Measurements from ENCODE around the gene ADCYAP1R1. TPM values are rescaled to one million over a fixed set of nuclear protein-coding genes. Genes with fewer than 3 reads are reported as not detected.

ADCYAP1R1 gene
- polyA plus RNA-seq, 1 donor from 2014 or later = 8.6 TPM

DNA sequence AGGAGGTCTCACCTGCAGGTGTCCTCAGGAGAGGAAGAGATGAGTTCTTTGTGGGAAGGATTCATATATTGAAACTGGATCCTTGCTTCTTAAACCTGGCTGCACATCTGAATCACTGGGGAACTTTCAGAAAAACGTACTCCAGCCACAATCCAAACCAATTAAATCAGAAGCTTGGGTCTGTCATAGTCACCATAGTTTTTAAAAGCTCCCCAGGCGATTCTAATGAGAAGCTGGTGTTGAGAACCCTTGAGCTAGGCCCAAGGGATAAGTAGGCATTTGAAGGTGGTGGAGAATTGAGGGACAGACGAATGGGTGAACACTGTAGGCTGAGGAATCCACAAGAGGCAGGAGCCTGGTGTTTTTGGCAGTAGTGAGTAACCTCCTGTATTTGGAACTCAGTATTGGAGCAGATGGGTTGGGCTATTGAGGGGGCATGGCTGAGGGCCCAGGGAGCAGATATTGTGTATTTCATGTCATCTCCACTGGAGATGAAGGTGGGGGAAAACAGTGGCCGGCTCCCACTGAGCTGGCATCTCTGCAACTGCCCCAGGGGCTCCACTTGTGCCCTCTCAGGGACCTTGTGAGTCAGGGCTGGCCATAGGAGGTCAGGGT lies 14.5 kb downstream of the ADCYAP1R1 start:
- Histone ChIP-seq H3F3A (ENCODE audit: insufficient read depth, low read length, poor library complexity, severe bottlenecking) (no peaks in the 10 kb centered on the region), H3K4me2 (ENCODE audit: low read length) (no peak overlapping the region), H4K20me1 (ENCODE audit: insufficient read depth) (no peaks in the 10 kb centered on the region), H3K79me2 (replicated peaks; ENCODE audit: insufficient read depth, low read length) (no peaks in the 10 kb centered on the region), H2AFZ (ENCODE audit: low read depth, low read length) (no peak overlapping the region), H3K4me3 (ENCODE audit: low read length) (no peak overlapping the region), H3K27ac (ENCODE audit: low read length) (no peak overlapping the region), H3K9ac (ENCODE audit: low read length) (no peak overlapping the region), H3K9me2 (ENCODE audit: insufficient read depth, low read length) (no peaks in the 10 kb centered on the region), H3K27me3 (ENCODE audit: insufficient read depth, low read depth, low read length) (no peaks in the 10 kb centered on the region), H3K9me3 (ENCODE audit: low read length) (no peaks in the 10 kb centered on the region), H3K36me3 (ENCODE audit: insufficient read depth, low read length) (no peaks in the 10 kb centered on the region)
- TF ChIP-seq SMC3 (conservative IDR thresholded peaks at IDR 0.05; ENCODE audit: poor library complexity) (no peak), POLR2AphosphoS5 (IDR thresholded peaks at IDR 0.05) (no peak), RAD21 (conservative IDR thresholded peaks at IDR 0.05) (no peak), EP300 (conservative IDR thresholded peaks at IDR 0.05; ENCODE audit: poor library complexity, severe bottlenecking) (no peak), EZH2 (IDR thresholded peaks at IDR 0.05; ENCODE audit: borderline replicate concordance, insufficient read depth, low read length, poor library complexity, severe bottlenecking) (no peak), TAF1 (IDR thresholded peaks at IDR 0.05; ENCODE audit: low read depth) (no peak), MXI1 (conservative IDR thresholded peaks at IDR 0.05; ENCODE audit: poor library complexity, severe bottlenecking) (no peak)
- TF ChIP-seq, protein P1, sequence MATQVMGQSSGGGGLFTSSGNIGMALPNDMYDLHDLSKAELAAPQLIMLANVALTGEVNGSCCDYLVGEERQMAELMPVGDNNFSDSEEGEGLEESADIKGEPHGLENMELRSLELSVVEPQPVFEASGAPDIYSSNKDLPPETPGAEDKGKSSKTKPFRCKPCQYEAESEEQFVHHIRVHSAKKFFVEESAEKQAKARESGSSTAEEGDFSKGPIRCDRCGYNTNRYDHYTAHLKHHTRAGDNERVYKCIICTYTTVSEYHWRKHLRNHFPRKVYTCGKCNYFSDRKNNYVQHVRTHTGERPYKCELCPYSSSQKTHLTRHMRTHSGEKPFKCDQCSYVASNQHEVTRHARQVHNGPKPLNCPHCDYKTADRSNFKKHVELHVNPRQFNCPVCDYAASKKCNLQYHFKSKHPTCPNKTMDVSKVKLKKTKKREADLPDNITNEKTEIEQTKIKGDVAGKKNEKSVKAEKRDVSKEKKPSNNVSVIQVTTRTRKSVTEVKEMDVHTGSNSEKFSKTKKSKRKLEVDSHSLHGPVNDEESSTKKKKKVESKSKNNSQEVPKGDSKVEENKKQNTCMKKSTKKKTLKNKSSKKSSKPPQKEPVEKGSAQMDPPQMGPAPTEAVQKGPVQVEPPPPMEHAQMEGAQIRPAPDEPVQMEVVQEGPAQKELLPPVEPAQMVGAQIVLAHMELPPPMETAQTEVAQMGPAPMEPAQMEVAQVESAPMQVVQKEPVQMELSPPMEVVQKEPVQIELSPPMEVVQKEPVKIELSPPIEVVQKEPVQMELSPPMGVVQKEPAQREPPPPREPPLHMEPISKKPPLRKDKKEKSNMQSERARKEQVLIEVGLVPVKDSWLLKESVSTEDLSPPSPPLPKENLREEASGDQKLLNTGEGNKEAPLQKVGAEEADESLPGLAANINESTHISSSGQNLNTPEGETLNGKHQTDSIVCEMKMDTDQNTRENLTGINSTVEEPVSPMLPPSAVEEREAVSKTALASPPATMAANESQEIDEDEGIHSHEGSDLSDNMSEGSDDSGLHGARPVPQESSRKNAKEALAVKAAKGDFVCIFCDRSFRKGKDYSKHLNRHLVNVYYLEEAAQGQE (IDR thresholded peaks at IDR 0.05; ENCODE audit: borderline replicate concordance) = no peak
- TF ChIP-seq, protein P2, sequence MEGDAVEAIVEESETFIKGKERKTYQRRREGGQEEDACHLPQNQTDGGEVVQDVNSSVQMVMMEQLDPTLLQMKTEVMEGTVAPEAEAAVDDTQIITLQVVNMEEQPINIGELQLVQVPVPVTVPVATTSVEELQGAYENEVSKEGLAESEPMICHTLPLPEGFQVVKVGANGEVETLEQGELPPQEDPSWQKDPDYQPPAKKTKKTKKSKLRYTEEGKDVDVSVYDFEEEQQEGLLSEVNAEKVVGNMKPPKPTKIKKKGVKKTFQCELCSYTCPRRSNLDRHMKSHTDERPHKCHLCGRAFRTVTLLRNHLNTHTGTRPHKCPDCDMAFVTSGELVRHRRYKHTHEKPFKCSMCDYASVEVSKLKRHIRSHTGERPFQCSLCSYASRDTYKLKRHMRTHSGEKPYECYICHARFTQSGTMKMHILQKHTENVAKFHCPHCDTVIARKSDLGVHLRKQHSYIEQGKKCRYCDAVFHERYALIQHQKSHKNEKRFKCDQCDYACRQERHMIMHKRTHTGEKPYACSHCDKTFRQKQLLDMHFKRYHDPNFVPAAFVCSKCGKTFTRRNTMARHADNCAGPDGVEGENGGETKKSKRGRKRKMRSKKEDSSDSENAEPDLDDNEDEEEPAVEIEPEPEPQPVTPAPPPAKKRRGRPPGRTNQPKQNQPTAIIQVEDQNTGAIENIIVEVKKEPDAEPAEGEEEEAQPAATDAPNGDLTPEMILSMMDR (IDR thresholded peaks at IDR 0.05; ENCODE audit: poor library complexity, severe bottlenecking) = no peak

DNA sequence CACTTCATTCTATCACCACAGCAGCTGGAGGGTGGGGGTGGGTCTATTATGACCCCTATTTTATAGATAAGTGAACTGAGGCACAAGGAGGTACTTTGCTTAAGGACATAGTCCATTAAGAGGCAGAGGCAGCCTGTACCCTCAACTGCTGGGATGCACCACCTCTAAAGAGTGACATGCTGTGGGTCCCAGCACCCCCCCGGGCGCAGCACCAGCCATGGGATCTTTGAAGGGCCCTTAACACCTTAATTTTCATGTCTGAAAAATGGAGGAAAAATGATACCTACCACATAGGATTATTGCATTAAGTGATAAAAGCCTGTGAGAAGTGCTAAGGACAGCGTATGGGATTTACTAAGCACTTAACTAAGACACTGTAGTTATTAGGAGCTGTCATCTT lies 15.4 kb downstream of the ADCYAP1R1 start:
- Histone ChIP-seq H3K9me3 (ENCODE audit: low read length) (no peaks in the 10 kb centered on the region), H3K4me2 (ENCODE audit: low read length) (no peak overlapping the region), H3F3A (ENCODE audit: insufficient read depth, low read length, poor library complexity, severe bottlenecking) (no peaks in the 10 kb centered on the region), H3K36me3 (ENCODE audit: insufficient read depth, low read length) (no peaks in the 10 kb centered on the region), H3K27me3 (ENCODE audit: insufficient read depth, low read depth, low read length) (no peaks in the 10 kb centered on the region), H2AFZ (ENCODE audit: low read depth, low read length) (no peak overlapping the region), H3K9ac (ENCODE audit: low read length) (no peak overlapping the region), H4K20me1 (ENCODE audit: insufficient read depth) (no peaks in the 10 kb centered on the region), H3K27ac (ENCODE audit: low read length) (no peak overlapping the region), H3K4me3 (ENCODE audit: low read length) (no peak overlapping the region), H3K9me2 (ENCODE audit: insufficient read depth, low read length) (no peaks in the 10 kb centered on the region), H3K79me2 (replicated peaks; ENCODE audit: insufficient read depth, low read length) (no peaks in the 10 kb centered on the region)
- TF ChIP-seq RAD21 (conservative IDR thresholded peaks at IDR 0.05) (no peak), TAF1 (IDR thresholded peaks at IDR 0.05; ENCODE audit: low read depth) (no peak), SMC3 (conservative IDR thresholded peaks at IDR 0.05; ENCODE audit: poor library complexity) (no peak), POLR2AphosphoS5 (IDR thresholded peaks at IDR 0.05) (no peak), EP300 (conservative IDR thresholded peaks at IDR 0.05; ENCODE audit: poor library complexity, severe bottlenecking) (no peak), MXI1 (conservative IDR thresholded peaks at IDR 0.05; ENCODE audit: poor library complexity, severe bottlenecking) (no peak), EZH2 (IDR thresholded peaks at IDR 0.05; ENCODE audit: borderline replicate concordance, insufficient read depth, low read length, poor library complexity, severe bottlenecking) (no peak)
- TF ChIP-seq, protein P1 (IDR thresholded peaks at IDR 0.05; ENCODE audit: borderline replicate concordance) = no peak
- TF ChIP-seq, protein P2 (IDR thresholded peaks at IDR 0.05; ENCODE audit: poor library complexity, severe bottlenecking) = no peak

Measured in neural cell (in vitro differentiated cells).